GM21390 (cell line): Measurements from ENCODE around the gene CHMP1A.
"Not testable (repeated sequence)": the region's sequence is repeated elsewhere in the genome, so short reads cannot be mapped to it uniquely, and the experiment has no call there.

ENCODE experiments used
- ATAC-seq: cut with Tn5 transposase; IDR thresholded peaks from one replicate; pipeline ENCODE4 v1.9.1; 2021; ENCODE audit not compliant: unreplicated experiment

CHMP1A gene

DNA sequence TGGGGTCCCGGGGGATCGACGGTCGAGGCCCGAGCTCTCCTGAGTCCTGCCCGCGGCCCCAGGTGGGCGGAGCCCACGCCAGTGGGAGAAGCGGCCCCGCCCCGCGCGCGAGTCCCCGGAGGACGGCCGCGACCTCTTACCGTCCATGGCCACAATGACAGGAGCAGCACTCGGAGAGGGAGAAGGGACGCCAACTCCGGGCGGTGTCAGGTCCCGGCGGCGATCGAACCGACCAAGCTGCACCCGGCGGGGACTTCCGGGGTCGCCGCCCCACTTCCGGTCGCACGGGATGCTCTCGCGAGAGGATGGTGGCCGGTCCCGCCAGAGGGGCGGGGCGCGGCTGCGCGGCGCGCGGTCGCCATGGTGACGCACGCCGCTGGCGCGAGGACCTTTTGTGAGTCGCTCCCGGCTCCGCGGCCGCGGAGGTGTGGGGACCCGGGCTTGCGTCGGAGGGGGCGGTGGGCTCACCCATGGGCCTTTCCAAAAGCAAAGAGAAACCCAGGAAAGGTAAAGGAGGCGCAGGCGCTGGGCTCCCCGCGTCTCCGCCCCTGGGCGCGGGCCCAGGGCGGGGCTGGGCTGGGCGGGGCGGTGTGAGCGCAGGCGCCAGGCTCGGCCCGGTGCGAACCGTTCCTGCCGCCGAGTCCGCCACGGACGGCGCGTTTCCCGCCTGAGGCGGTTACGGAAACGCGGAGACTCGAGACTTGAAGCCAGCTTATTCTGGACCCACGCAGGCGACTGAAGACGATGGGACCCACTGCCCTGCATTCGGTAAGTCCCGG, at the start of gene CHMP1A, which contains the start of gene SPATA33:
CHMP1A (minus strand) TSS at position 267 of the 779 bp plus-strand sequence; CDS start at position 147, 120 bp downstream.
SPATA33 (plus strand) TSS at position 395 of the 779 bp plus-strand sequence; CDS start at position 471, 76 bp downstream.
- peak; percentile 80 for ATAC-seq

DNA sequence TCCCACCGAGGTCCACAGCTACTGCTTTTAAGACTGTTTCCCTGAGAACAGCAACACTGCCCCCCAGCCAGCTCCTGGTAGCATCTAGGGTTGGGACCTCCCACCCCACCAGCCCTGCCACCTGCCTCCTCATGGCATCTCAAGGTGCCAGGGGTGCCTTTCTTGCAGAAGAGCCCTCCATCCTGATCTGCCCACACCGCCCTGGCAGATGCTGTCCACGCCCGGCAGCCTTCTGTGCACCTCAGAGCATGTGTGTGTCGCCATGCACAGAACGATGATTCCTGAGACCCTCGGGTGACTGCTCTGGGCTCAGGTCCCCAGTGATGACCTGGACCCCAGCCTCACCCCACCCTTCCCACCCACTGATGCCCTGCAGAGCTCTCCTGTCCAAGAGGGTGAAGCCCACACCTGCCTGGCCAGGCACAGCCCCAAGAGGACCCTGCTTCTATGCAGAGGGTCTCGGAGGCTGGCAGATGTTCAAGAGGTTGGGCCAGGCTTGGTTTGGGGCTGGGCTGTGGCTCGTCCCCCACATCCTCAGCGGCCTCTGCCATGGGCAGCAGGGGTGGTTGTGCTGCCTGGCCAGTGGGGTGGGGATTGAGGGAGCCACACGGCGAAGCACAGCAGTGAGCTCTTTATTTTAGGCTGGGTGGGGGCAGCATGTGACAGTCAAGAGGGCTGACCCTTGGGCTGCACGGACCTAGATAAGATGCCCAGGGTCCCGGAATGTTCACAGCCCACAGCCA, 49.2 kb upstream of the CHMP1A start:
- ATAC-seq, result no peak

DNA sequence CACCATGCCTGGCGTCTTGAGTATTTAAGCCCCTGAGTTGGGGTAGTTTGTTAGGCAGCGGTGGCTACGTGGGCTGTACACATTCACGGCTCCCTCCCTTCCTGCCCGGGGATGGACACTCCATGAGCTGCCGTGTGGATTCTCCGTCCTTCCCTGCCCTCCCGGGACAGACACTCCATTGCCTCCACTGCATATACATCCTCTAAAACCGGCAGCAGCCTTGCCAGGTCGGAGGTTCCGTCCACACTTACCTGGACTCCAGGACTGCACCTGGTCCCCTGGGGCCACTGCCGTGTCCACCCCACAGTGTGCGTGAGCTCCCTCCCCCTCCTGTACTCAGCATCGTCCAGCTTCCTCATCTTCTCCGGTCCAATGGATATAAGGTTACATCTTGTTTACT, 47.5 kb upstream of the CHMP1A start:
- ATAC-seq, result no peak

DNA sequence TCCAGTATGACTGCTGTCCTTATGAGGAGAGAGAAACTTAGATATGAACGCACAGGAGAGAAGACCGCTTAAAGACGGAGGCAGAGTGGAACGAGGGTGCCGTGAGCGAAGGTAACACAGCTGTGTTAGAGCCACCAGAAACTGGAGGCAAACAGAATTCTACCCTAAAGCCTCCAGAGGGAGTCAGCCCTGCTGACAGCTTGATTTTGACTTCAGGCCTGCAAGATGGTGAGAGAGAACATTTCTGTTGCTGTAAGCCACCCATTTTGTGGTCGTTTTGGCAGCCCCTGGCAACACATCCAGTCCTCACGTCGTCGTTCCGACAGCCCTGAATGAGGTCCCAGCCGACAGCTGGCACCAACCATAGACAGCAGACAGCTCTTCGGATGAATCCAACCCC, 46.8 kb upstream of the CHMP1A start:
- no peak for ATAC-seq

DNA sequence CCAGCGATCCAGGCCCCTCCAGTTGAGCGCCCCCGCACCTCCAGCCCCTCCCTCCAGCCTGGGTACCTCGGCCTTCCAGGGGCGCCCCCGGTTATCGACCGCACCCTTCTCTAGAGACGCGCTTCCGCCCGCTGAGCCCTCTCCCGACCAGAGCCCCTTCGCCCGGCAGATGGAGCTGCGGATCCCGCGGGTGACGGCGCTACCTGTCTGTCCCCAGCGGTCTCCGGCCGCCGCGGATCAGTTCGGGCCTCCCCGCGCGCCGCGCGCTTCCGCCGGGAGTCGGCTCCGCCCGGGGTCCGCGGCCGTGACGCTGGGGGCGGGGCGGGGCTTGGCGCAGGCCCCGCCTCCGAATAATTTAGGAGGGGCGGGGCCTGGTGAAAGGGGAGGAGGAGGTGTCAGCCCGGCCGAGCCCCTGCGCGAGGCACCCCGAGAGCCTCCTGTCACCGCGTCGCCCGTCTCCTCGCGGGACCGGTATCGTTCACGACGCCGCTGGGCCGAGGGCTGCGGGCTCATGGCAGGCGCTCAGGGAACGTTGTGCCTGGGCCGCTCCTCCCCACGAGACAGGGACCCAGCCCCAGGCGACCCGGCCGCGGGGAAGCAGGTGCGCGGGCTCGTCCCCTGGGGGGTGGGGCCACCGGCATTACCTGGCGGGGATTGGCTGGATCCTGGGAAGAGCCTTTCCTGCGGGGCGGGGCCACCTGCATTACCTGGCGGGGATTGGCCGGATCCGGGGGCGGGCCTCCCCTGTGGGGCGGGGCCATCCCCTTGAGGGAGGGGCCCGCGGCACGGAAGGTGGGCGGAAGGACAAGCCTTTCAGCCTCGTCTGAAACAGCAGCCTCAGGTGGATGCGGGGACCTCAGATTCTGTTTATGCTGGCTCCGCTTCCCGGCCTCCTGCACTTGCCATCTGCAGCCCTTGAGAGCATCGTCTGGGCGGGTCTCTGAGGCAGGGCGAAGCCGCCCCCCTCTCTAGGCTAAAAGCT, 44.2 kb upstream of the CHMP1A start, which contains the start of gene SPATA2L:
SPATA2L (minus strand) TSS at position 281 of the 982 bp plus-strand sequence. CDS start 473 bp downstream, outside the sequence.
- peak; percentile 63 for ATAC-seq

DNA sequence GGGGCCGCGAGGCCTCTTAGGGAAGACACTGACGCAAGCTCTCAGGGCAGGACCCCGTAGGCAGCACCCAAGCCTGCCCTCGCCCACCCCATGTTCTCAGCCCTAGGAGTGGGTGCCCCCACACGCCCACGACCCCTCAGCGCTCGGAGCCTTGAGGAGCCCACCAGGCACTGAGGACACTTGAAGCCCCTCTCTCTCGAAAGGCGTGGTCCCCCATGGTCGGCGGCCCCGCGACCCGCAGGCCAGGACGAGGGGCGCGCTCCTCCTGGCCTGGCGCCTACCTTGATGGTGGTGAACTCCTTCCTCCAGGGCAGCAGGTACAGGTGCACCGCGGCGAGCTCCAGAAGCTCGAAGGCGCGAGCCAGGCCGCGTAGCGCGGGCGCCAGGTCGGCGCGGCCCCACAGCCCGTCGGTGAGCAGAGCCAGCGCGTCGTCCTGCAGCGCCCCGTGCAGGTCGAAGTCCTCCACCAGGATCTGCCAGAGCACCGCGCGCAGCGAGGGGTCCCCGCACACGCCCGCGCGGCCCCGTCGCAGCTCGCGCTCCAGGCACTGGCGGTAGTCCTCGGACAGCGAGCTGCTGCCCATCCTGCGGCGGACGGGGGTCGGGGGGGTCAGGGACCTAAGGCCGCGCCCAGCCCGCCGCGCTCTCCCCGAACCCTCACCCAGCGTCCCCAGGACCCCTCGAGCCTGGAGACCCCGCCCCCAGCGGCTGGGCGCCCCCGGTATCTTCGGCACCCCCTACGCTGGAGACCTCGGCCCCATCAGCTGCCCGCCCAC, 43.3 kb upstream of the CHMP1A start:
- ATAC-seq, result no peak

DNA sequence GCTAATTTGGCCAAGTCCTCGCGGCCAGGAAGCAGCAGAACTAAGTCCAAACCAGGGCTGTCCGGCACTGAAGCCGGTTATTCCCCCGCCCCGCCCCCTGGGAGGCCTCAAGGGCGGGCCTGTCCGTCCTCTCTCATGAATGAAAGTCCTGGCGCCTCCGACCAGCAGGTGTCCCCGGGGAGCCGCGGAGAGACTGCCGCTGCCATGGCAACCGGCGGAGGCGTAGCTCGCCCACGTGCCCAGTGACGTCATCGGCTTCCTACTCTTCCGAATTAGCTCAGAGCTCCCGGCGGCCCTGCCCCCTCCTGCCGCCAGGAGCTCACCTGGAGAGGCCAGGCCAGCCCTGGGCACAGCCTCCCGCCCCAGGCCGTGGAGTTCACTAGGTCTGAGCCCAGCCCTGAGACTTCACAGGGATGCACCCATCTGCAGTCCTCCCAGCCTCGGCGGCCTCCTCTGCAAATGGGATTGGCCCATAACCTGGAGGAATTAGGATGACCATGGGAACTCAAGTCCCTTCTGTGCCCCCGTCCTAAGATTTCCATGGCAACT, 42.7 kb upstream of the CHMP1A start:
- no peak for ATAC-seq

DNA sequence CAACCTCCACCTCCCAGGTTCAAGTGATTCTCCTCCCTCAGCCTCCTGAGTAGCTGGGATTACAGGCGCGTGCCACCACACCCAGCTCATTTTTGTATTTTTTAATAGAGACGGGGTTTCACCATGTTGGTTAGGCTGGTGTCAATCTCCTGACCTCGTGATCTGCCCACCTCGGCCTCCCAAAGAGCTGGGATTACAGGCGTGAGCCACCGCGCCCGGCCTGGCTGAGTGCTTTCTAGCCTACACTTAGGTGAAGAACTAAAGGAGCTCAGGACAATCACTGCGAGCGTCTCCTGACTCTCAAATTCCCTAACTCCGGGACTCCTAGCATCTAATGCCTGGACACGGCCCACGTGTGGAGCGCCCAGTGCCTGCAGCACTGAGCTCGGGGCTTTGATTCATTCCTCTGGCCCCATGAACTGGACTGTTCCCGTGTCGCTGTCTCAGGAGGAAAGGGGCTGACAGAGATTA, 42.2 kb upstream of the CHMP1A start:
- ATAC-seq, result not testable (repeated sequence)

DNA sequence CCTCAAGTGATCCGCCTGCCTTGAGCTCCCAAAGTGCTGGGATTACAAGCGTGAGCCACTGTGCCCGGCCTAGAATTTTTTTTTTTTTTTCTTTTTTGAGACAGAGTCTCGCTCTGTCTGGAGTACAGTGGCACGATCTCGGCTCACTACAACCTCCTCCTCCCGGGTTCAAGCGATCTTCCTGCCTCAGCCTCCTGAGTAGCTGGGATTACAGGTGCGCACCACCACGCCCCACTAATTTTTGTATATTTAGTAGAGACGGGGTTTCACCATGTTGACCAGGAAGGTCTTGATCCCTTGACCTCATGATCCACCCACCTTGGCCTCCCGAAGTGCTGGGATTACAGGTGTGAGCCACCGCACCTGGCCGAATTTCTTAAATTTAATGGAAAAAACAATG, 41.2 kb upstream of the CHMP1A start:
- not testable (repeated sequence) for ATAC-seq

DNA sequence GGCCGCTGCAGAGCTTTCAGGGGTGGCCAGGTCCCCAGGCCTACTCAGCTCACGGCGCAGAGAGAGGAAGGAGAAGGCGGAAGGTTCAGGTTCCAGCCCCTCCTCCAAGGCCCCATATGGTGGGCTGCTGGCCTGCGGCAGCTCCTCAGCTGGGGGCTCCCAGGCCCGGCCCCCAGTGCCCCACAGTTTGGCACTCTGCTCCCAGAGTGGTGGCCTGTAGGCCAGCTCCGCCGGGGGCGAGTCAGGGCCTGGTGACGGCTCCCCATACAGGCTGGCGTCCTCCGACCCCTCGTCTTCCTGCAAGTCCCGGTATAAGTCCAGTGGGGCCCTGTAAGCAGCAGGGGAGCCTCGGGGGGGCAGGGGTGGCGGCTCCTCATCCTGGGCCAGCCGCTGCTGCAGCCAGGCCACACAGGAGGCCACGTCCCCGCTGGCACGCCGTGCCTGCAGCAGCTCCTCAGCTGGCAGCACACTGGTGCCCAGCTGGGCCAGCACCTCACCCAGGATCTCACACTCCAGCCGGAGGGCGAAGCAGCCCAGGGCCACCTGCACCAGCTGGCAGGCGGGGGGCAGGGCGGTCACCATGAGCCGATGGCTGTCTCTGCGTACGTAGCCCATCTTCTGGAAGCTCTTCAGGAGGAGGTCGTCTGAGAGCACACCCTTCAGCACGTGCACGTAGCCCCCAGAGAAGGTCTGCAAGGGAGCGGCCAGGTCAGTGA, 40.3 kb upstream of the CHMP1A start:
- ATAC-seq, result no peak

DNA sequence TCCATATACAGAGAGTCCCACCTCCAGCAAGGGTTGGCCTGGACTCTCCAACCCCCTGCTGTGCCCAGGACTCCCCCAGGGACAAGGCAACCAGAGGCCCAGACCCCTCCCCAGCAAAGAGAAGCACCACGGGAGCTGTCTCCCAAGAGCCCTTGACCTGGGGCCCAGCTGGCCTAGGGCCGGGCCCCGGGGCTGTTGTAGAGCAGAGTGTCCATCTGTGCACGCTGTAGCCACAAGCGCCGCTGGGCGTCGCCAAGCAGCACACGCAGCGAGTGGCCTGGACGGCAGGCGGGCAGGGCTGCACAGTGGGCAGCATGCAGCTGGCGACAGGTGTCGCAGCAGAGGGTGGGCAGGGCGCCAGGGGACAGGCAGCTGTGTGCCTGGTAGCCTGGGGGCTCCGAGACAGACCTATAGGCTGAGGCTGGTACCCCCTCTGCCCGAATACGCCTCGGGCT, 39.7 kb upstream of the CHMP1A start:
- no peak for ATAC-seq

DNA sequence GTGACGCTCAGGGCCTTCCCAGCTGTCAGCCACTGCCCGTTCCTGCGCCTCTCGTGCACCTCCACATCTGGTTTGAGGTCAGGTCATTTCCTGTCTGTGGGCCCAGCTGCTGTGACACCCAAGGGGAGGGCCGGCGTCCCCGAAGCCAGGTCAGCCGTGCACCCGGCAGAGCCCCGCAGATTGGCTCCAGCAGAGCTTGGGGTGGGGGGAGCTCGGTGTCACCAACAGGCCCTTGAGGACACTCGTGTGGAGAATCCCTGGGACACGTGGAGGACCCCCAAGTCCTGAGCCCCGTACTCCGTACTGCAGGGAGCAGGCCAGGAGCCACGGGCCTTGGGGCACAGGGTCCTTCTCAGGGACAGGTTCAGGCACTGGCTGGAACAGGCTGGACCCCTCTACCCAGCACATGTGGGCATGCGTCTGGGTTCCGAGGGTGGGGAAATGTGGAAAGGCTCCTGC, 39.2 kb upstream of the CHMP1A start:
- ATAC-seq, result no peak

DNA sequence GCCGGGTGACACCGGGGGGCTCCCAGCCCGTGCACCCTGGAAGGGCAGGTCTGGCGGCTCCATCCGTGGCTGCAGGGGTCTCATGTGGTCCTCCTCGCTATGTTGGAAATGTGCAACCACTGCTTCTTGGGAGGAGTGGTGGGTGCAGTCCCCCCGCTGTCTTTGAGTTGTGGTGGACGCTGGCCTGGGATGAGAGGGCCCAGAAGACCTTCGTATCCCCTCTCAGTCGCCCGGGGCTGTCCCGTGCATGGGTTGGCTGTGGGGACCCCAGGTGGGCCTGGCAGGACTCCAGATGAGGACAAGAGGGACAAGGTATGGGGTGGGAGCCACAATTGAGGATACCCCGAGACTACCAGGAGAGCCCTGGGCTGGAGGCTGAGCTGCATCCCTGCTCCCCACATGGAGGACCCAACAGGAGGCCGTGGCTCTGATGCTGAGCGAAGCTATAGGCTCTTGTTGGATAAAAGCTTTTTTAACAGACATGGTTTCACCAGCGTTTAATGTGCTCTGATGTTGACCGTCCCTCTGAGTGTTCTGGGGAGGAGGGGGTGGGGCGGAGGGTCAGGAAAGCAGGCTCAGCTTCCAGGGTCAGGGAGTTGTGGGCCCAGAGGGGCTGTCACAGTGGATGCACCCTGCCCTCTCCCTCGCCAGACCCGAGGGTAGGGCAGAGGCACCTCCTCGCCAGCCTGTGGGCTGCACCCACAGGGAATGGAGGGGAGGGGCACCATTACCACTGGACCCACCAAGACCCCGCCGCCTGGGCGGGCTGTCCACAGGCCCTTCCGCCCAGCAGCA, 38.6 kb upstream of the CHMP1A start:
- ATAC-seq, result no peak

DNA sequence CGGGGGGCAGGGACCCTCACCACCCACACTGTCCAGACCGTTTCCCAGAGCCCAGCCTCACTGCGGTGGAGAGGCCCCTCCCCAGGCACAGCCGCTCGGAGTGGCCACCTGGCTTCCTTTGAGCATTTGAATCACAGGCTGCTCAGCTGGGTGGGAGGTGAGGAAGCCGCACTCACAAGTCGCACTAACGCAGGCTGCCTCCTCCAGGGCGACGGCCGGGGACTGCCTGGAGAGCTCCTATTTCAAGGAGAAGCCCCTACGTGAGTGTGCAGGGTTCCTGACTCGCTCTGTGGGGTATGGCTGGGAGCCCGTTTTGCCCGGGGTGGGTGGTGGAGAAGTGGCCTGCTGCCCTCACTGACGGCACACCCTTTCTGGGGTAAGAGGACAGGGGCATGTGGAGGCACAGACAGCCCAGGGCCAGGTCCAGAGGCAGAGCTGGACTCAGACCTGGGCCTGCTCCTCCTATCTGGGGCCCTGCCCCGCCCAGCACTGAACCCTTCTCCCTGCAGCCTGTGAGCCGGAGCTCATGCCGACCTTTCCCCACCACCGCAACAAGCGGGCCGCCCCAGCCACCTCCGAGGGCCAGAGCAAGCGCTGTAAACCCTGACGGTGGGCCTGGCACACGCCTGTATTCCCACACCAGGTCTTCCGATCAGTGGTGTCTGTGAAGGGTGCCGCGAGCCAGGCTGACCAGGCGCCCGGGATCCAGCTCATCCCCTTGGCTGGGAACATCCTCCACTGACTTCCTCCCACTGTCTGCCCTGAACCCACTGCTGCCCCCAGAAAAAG, 37.8 kb upstream of the CHMP1A start:
- ATAC-seq, result no peak

DNA sequence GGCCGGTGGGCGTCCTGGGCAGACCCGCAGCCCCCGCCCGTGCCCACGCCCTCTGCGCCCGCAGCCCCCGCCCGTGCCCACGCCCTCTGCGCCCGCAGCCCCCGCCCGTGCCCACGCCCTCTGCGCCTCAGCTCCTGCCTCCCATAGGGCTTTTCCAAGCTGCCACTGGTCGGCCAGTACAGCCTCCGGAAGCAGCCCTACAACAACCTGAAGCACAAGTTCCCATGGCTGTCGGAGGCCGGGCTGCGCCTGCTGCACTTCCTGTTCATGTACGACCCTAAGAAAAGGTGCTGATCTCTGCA, 37.2 kb upstream of the CHMP1A start:
- ATAC-seq, result not testable (repeated sequence)

DNA sequence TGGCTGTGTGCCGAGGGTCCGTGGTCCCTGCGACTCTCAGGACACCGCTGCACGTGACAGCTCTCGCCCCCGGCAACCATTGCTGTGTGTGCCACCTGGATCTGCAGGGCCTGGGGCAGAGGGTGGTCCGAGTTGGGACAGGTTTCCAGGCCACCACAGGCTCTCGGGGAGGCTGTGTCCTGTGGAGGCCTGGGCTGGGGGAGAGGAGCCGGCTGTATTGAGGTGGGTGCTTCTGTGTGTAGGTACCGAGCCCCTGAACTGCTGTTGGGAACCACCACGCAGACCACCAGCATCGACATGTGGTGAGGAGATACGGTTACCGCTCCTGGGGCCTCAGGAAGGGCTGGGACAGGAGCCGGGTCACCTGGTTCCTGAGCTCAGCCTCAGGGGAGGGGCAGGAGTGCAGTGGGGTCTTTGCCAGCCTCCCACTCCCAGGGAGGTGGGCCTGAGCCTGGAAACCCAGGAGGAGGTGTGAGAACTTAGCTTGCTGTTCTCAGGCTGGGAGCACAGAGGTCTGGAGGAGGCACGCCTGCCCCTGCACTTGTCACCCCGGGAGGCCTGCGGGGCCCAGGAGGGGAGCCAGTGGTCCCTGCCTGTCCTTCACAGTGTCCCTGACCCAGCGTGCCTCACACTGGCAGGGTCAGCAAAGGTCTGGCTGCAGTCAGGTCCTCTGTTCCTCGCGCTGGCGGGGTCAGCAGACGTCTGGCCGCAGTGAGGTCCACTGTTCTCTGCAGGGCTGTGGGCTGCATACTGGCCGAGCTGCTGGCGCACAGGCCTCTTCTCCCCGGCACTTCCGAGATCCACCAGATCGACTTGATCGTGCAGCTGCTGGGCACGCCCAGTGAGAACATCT, 36.6 kb upstream of the CHMP1A start:
- ATAC-seq, result no peak
